Tibial nerve (tissue), 4 donors: ENCODE data around the gene HDAC2.

ENCODE experiments used
- CTCF ChIP-seq, 5 experiments: fragments of 200-600 bp in 3 of 5; fragments of 450-650 bp in 2 of 5; sonication (generic) in 3 of 5; IDR thresholded peaks; one replicate each; pipeline ENCODE4 v1.5.1; 2016 to 2019; ENCODE audit warnings: antibody characterized with exemption in 5 of 5, mild to moderate bottlenecking in 3 of 5, moderate library complexity in 2 of 5
- EP300 ChIP-seq, 2 donors: sonication (generic); formaldehyde crosslinking; IDR thresholded peaks; one replicate each; pipeline ENCODE4 v1.6.1; 2017; ENCODE audit warnings: antibody characterized with exemption in 2 of 2, mild to moderate bottlenecking in 1 of 2
- POLR2A ChIP-seq, 2 donors: fragments of 450-650 bp; IDR thresholded peaks; one replicate each; pipeline ENCODE4 v1.6.1; 2017; ENCODE audit warnings: antibody characterized with exemption in 2 of 2, mild to moderate bottlenecking in 2 of 2, moderate library complexity in 2 of 2

- no peak for TF ChIP-seq CTCF (IDR thresholded peaks at IDR 0.05)
- TF ChIP-seq POLR2A (IDR thresholded peaks at IDR 0.05) = no peak
- TF ChIP-seq EP300 (IDR thresholded peaks at IDR 0.05) = no peak
Measured at GRCh38 chr6:113923526-113923925, 47.4 kb downstream of the HDAC2 start.
